ENCODE results near the gene NFIA. TPM values are rescaled to one million over a fixed set of nuclear protein-coding genes. Genes with fewer than 3 reads are reported as not detected.

The NFIA gene
- total RNA-seq, 2 donors from 2014 or later: 61.4 to 86.3 TPM

DNA sequence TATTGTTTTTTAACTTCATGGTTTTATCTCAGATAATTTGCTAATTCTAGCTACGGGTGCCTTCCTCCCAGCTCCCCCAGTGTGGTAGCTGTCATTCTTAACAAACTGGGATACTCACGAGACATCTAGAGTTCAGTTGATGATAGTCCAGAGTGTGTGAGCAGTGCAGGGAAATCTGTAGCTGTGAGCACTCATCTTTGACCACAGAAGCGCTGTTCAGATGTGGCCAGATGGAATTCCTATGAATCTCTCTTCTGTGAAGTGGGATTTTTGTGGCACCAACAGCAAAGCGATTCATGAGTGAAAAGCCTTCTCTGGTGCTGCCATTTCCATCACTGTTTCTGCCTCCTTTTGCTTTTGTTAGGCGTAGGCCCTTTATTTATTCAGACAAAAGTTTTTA, 125.1 kb downstream of the NFIA start:
- no peak for DNase-seq (ENCODE audit: low spot score)
- no peak overlapping the region for H3K4me3 ChIP-seq
- no peak overlapping the region for H3K27ac ChIP-seq
- no peaks in the 10 kb centered on the region for H3K9me3 ChIP-seq
- H3K4me1 ChIP-seq (replicated peaks): no peaks in the 10 kb centered on the region
- no peaks in the 10 kb centered on the region for H3K36me3 ChIP-seq
- intact Hi-C loops (cut with DNase I): no loop called here
- 93% methylated on average over 5 of the region's 5 CpGs for WGBS
- H3K27me3 ChIP-seq (replicated peaks; ENCODE audit: insufficient read depth): no peaks in the 10 kb centered on the region
- TF ChIP-seq POLR2AphosphoS5 (IDR thresholded peaks at IDR 0.05) (no peak), POLR2A (IDR thresholded peaks at IDR 0.05) (no peak)
- TF ChIP-seq, protein P1, sequence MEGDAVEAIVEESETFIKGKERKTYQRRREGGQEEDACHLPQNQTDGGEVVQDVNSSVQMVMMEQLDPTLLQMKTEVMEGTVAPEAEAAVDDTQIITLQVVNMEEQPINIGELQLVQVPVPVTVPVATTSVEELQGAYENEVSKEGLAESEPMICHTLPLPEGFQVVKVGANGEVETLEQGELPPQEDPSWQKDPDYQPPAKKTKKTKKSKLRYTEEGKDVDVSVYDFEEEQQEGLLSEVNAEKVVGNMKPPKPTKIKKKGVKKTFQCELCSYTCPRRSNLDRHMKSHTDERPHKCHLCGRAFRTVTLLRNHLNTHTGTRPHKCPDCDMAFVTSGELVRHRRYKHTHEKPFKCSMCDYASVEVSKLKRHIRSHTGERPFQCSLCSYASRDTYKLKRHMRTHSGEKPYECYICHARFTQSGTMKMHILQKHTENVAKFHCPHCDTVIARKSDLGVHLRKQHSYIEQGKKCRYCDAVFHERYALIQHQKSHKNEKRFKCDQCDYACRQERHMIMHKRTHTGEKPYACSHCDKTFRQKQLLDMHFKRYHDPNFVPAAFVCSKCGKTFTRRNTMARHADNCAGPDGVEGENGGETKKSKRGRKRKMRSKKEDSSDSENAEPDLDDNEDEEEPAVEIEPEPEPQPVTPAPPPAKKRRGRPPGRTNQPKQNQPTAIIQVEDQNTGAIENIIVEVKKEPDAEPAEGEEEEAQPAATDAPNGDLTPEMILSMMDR (IDR thresholded peaks at IDR 0.05): no peak

DNA sequence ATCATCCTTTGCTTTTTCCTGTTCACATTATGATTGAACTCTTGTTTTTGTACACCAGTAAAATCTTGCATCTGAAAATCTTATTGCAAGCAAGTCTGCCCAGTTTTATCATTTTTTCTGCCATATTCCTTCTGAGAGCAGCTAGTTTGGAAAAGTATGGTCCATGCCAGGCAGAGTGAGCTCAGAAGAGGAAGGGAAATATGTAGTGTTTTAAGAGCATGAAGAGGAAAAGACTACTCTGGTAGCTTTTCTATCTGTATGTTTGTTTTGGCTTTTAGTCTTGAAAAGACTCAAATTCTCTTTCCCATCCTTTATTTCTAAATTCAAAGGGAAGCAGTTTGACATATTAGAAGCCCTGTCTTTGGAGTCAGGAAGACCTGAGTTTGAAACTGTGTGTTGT, 125.8 kb downstream of the NFIA start:
- H3K27me3 ChIP-seq (replicated peaks; ENCODE audit: insufficient read depth): no peaks in the 10 kb centered on the region

GRCh38 chr1:61208831-61209230, 126.5 kb downstream of the NFIA start:
- 43% methylated on average over 2 of the region's 2 CpGs for WGBS

More for the DNA sequence above, 125.8 kb downstream of the NFIA start:
- TF ChIP-seq POLR2A (IDR thresholded peaks at IDR 0.05) (no peak), POLR2AphosphoS5 (IDR thresholded peaks at IDR 0.05) (no peak)
- TF ChIP-seq, protein P1 (IDR thresholded peaks at IDR 0.05): no peak
- Histone ChIP-seq H3K4me3 (no peak overlapping the region), H3K9me3 (no peaks in the 10 kb centered on the region), H3K36me3 (no peaks in the 10 kb centered on the region), H3K4me1 (replicated peaks) (no peaks in the 10 kb centered on the region), H3K27ac (no peak overlapping the region)
- no peak for DNase-seq (ENCODE audit: low spot score)
- intact Hi-C loops (cut with DNase I): no loop called here

GRCh38 chr1:61210435-61211154, 128.2 kb downstream of the NFIA start:
- intact Hi-C loops (cut with DNase I): no loop called here
- no peak for TF ChIP-seq POLR2AphosphoS5 (IDR thresholded peaks at IDR 0.05)
- TF ChIP-seq, protein P1 (IDR thresholded peaks at IDR 0.05): peak in 2 of 4 experiments; percentile 17 to 32
- Histone ChIP-seq H3K36me3 (no peaks in the 10 kb centered on the region), H3K4me3 (no peak overlapping the region), H3K27me3 (replicated peaks; ENCODE audit: insufficient read depth) (no peaks in the 10 kb centered on the region), H3K27ac (no peak overlapping the region), H3K9me3 (no peaks in the 10 kb centered on the region), H3K4me1 (replicated peaks) (no peaks in the 10 kb centered on the region)
- 76% methylated on average over 3 of the region's 3 CpGs for WGBS
- no peak for DNase-seq (ENCODE audit: low spot score)

More at GRCh38 chr1:61208831-61209230, 126.5 kb downstream of the NFIA start:
- Histone ChIP-seq H3K4me3 (no peak overlapping the region), H3K36me3 (no peaks in the 10 kb centered on the region), H3K4me1 (replicated peaks) (no peaks in the 10 kb centered on the region), H3K27me3 (replicated peaks; ENCODE audit: insufficient read depth) (no peaks in the 10 kb centered on the region), H3K9me3 (no peaks in the 10 kb centered on the region), H3K27ac (no peak overlapping the region)
- intact Hi-C loops (cut with DNase I): no loop called here
- TF ChIP-seq, protein P1 (IDR thresholded peaks at IDR 0.05): no peak
- TF ChIP-seq POLR2A (IDR thresholded peaks at IDR 0.05): no peak
- TF ChIP-seq POLR2AphosphoS5 (IDR thresholded peaks at IDR 0.05): no peak
- no peak for DNase-seq (ENCODE audit: low spot score)

Measured in prostate gland (tissue), 2 donors.